GM12875 (cell line): ENCODE measurements around the gene SORBS1.
A peak's percentile ranks its signal among the peaks of the same experiment; 100 is the strongest.

Source experiments
- H3K4me3 ChIP-seq: one replicate; pipeline ENCODE4 v1.5.1; 2011; ENCODE audit warnings: low read depth, low read length, control low read depth
- TF ChIP-seq, protein P1 (sequence below): IDR thresholded peaks from 2 replicates; pipeline ENCODE4 v1.5.1; 2011; ENCODE audit warnings: low read depth, mild to moderate bottlenecking, control low read depth, inconsistent platforms, low read length, moderate library complexity, borderline replicate concordance; ENCODE audit not compliant: insufficient read depth

Gene SORBS1

DNA sequence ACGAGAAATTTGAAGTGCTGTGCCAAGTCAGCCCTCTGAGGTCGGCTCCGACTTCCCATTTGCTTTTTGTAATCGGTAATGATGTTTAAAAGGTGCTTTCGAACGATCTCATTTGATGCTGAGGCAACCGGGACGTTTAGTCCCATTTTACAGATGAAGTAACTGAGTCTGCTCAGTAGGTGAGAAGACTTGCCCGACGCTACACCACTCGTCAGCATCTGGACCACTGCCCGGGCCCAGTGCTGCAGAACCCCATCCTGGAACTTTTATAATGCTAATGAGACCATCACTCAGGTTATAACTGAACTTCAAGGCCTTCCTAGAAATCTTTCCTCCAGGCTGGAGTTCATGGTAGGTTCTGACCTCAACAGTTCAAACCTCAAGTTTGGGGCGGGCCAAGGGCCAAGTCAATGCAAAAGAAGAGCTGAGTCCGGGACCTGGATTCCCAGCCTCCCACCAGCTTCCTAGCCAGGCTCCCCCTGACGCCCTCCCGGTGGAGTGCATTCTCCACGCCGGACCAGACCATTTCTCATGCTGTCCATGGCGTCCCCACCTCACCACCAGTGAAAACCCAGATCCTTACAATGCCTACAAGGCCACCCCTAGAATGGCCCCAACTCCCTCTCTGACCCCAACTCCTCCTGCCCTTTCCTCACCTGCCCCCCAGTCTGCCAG is 269.7 kb downstream of the SORBS1 start:
- TF ChIP-seq, protein P1, sequence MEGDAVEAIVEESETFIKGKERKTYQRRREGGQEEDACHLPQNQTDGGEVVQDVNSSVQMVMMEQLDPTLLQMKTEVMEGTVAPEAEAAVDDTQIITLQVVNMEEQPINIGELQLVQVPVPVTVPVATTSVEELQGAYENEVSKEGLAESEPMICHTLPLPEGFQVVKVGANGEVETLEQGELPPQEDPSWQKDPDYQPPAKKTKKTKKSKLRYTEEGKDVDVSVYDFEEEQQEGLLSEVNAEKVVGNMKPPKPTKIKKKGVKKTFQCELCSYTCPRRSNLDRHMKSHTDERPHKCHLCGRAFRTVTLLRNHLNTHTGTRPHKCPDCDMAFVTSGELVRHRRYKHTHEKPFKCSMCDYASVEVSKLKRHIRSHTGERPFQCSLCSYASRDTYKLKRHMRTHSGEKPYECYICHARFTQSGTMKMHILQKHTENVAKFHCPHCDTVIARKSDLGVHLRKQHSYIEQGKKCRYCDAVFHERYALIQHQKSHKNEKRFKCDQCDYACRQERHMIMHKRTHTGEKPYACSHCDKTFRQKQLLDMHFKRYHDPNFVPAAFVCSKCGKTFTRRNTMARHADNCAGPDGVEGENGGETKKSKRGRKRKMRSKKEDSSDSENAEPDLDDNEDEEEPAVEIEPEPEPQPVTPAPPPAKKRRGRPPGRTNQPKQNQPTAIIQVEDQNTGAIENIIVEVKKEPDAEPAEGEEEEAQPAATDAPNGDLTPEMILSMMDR = no peak
- H3K4me3 ChIP-seq = peak overlapping the region; percentile 67

DNA sequence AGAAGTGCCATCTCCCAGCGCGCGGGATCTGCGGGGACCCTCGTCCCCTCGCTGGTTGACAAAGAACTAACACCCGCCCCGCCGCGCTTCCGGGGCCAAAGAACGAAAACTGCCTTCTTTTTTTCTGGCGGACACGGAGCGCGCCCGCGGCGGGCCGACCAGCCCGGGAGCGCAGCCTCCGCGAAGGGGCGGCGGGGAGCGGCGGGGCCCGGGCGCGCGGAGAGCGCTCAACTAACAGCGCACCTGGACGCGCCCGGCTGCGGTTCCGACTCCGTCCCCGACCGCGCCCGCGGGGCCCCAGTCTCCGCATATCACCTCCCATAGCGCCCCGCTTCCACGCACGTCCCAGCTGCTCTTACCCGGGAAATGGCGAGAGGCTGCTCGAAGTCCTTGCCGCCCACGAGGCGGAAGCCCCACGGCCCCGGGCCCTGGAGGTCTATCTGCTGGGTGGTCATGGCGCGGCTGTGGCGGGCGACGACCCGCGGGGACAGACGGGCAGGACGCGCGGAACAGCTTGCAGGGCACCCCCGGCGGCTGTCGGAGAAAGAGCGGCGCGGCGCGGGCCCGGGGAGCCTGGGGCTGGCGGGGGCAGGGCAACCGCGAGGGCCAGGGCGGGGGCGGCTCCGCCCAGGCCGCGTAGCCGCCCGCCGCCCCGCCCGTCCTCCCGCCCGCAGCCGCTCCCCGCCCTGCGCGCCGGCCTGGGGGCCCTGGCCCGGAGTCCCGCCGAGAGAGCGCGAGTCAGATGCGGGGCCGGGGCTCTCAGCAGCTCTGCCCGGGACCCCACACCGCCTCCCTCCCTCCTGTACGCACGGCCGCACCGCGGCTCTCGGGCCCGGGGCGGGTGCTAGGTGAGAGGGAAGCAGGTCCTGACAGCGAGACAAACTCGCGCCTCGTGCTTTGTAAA is 270.5 kb downstream of the SORBS1 start, which contains the start of gene PDLIM1:
Gene PDLIM1 (minus strand): TSS at position 543 of the 904 bp plus-strand sequence. CDS start 88 bp downstream, at position 455.
- TF ChIP-seq, protein P1 = peak; percentile 37; the same call in 1 of the 2 replicates

DNA sequence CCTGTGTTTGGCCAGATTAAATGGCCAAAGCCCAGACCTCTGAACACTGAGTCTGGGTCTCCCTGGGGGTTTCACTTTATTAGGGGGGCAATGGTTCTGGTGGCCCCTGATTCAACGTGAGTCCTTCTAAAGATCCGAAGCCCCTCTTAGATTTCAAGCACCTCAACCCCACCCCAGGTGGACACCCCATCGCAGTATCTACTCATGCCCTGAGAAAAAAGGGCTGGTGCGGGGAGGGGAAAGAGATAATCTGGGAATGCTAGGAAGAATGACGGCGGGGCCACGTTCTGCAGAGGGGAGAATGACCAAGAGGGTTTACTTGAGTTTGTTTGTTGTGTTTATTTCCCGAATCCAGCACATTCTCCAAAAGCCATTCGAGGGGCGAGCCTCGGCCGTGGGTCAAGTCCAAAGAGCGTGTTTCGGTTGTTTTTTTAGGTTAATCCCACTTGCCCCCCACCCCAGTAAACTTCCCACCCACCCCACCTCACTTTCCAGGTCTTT is 271.2 kb downstream of the SORBS1 start:
- TF ChIP-seq, protein P1 = no peak
- peak overlapping the region; percentile 67 for H3K4me3 ChIP-seq

More for the DNA sequence above, 270.5 kb downstream of the SORBS1 start, which contains the start of gene PDLIM1:
- H3K4me3 ChIP-seq = peak within 1 kb of the TSS; percentile 67

DNA sequence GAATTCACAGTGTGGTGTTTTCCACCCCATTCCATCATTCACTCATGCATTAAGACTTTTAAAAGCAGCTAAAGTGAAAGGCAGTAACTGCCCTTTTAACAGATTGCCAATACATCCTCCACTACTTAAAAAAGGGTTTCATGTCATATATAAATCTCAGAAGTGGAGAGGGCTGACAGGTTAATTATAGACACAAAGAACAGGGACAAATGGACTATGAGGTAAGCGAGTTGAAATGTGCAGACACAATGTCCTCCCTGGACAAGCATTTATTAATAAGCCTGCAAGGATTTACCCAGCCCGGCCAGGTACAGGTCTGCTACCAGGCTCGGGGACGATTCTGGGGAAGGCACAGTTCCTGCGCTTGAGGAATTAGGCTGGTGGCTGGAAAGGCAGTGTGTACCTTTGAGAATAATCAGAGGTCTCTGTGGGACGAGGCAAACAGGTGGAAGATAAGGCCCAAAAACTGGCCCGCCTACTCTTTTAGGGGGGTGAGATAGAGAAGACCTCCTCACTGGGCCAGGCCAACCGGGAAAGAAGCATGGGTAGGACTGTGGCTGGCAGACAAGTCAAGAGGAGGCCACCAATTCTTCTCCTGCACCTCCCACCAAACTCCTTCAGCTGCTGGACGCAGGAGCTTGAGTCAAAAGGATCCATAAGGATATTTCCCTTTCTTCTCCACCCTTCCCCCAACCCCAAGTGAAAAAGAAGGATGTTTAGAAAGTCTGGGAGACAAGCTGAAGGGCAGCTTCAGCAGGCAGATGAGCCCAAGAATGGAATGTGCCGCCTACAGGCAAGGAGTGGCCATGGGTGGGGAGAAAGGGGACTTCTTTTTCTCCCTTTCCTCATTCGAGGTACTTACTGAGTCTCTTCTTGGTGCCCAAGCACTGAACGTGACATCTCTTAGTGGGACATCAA is 271.9 kb downstream of the SORBS1 start:
- TF ChIP-seq, protein P1 = peak; percentile 50; the same call in 1 of the 2 replicates
- H3K4me3 ChIP-seq = peak overlapping the region; percentile 67

DNA sequence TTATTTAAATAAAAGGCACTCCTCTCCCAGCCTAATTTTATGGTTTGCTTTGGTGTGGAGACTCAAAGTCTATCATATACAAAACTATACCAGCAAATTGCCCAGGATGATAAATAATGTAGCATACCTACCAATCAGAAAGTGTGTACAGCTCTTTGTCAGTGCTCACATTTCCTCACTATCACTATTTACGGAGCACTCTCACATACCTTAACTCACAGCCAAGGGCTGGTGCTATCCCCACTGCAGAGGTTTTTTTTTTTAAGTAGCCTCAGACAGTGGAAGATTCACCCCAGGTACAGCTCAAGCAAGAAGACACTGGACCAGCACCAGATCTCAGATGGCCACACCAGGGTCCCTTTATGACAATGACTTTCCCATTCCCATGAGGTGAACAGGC is 272.9 kb downstream of the SORBS1 start:
- TF ChIP-seq, protein P1 = no peak
- H3K4me3 ChIP-seq = peak overlapping the region; percentile 67

DNA sequence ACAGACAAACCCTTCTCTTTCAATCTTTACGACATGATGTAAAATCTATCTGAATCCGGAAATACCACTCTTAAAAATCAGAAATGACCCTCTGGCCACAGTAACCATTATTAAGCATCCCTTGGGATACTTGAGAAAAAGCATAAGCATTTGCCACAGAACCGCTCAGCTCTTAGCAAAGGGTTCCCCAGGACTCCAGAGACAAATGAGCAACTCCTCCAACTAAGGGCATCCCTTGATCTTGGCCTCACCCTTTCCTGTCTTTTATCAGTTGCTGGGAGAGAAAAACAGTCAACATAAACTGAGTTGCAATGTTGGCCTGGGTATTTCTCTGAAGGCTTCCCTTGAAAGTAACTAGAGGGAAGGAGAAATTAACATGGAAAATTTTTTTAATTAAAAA is 273.9 kb downstream of the SORBS1 start:
- no peak overlapping the region for H3K4me3 ChIP-seq
- TF ChIP-seq, protein P1 = no peak
